Smooth muscle cell (in vitro differentiated cells): Measurements from ENCODE around the gene CCDC167. TPM values are rescaled to one million over a fixed set of nuclear protein-coding genes. Genes with fewer than 3 reads are reported as not detected.

Source experiments
- DNase-seq: peaks from one replicate; lab custom pipeline; 2025; ENCODE audit not compliant: unreplicated experiment; lab: John Stamatoyannopoulos, UW
- H2AFZ ChIP-seq: fragments of 200-600 bp; sonication (generic); 2 replicates; pipeline ENCODE4 v1.6.0; 2016; ENCODE audit warnings: antibody characterized with exemption, low read depth, mild to moderate bottlenecking
- H3F3A ChIP-seq: fragments of 200-600 bp; sonication (generic); 2 replicates; pipeline ENCODE4 v1.6.0; 2017; ENCODE audit warnings: antibody characterized with exemption, low read depth
- H3K27ac ChIP-seq: fragments of 200-600 bp; sonication (generic); 2 replicates; pipeline ENCODE4 v1.5.1; 2016; ENCODE audit warnings: low read depth, mild to moderate bottlenecking
- H3K27me3 ChIP-seq: fragments of 200-600 bp; sonication (generic); 2 replicates; pipeline ENCODE4 v1.6.1; 2016; ENCODE audit warnings: low read depth, mild to moderate bottlenecking
- H3K36me3 ChIP-seq: fragments of 200-600 bp; sonication (generic); 2 replicates; pipeline ENCODE4 v1.5.1; 2016; ENCODE audit warnings: low read depth
- H3K4me1 ChIP-seq: fragments of 200-600 bp; sonication (generic); 2 replicates; pipeline ENCODE4 v1.5.1; 2016; ENCODE audit warnings: low read depth
- H3K4me2 ChIP-seq: fragments of 200-600 bp; sonication (generic); 2 replicates; pipeline ENCODE4 v1.6.0; 2016; ENCODE audit warnings: mild to moderate bottlenecking
- H3K4me3 ChIP-seq: fragments of 200-600 bp; sonication (generic); 2 replicates; pipeline ENCODE4 v1.5.1; 2016; ENCODE audit warnings: mild to moderate bottlenecking
- H3K79me2 ChIP-seq: fragments of 200-600 bp; sonication (generic); 2 replicates; pipeline ENCODE4 v1.6.0; 2016; ENCODE audit warnings: low read depth, mild to moderate bottlenecking
- H3K9ac ChIP-seq: fragments of 200-600 bp; sonication (generic); 2 replicates; pipeline ENCODE4 v1.6.0; 2016; ENCODE audit warnings: low read depth
- H3K9me3 ChIP-seq: fragments of 200-600 bp; sonication (generic); replicated peaks from 2 replicates; pipeline ENCODE4 v1.5.1; 2016; ENCODE audit warnings: low read depth
- H4K20me1 ChIP-seq: fragments of 200-600 bp; sonication (generic); 2 replicates; pipeline ENCODE4 v1.6.0; 2016; ENCODE audit warnings: low read depth
- CTCF ChIP-seq: fragments of 200-600 bp; sonication (generic); IDR thresholded peaks from 2 replicates; pipeline ENCODE4 v1.5.1; 2017; ENCODE audit warnings: borderline replicate concordance, mild to moderate bottlenecking, antibody characterized with exemption; ENCODE audit not compliant: insufficient read depth, poor library complexity, severe bottlenecking
- WGBS: methylation state at CpG from one replicate; pipeline ENCODE4 v1.1.7; 2016; ENCODE audit warnings: low lambda C conversion rate; 5-methylcytosine and 5-hydroxymethylcytosine counted together
- polyA plus RNA-seq: library from polyadenylated mRNA; unstranded; fragments of >200 nt; fragmentation: Nextera tagmentation; extraction: Ambion mirVana; gene quantifications from 2 replicates; pipeline ENCODE4 v1.2.1, GENCODE V29; 2016
- total RNA-seq: library from RNA; depleted of rRNA; stranded (reverse); fragments of >200 nt; gene quantifications from 2 replicates; pipeline ENCODE4 v1.2.3, GENCODE V29; 2014

CCDC167 gene
- total and polyA plus RNA-seq, 2 experiments from 2014 or later: 81.0 to 114 TPM

- Histone ChIP-seq H3K27ac (no peak overlapping the region), H3K4me3 (no peak overlapping the region), H3K9me3 (no peaks in the 10 kb centered on the region), H2AFZ (no peak overlapping the region), H3K36me3 (no peaks in the 10 kb centered on the region), H4K20me1 (no peaks in the 10 kb centered on the region), H3K79me2 (no peaks in the 10 kb centered on the region), H3K4me2 (no peak overlapping the region), H3K9ac (no peak overlapping the region), H3K4me1 (peaks cover 13% of the 10 kb centered on the region), H3F3A (no peaks in the 10 kb centered on the region), H3K27me3 (peaks cover 56% of the 10 kb centered on the region)
- TF ChIP-seq CTCF: no peak
- 82% methylated on average over 5 of the region's 5 CpGs for WGBS
- DNase-seq: no peak
Observed at GRCh38 chr6:37511201-37511600, 11.5 kb upstream of the CCDC167 start.

- H2AFZ ChIP-seq: no peak overlapping the region
- no peak overlapping the region for H3K9ac ChIP-seq
- H3K79me2 ChIP-seq: no peaks in the 10 kb centered on the region
- H3K4me1 ChIP-seq: no peaks in the 10 kb centered on the region
- H3K27ac ChIP-seq: no peak overlapping the region
- H3K9me3 ChIP-seq: no peaks in the 10 kb centered on the region
- 82% methylated on average over 3 of the region's 4 CpGs for WGBS
- peaks cover 30% of the 10 kb centered on the region for H3K27me3 ChIP-seq
- no peak for TF ChIP-seq CTCF
- H3F3A ChIP-seq: no peaks in the 10 kb centered on the region
- no peak for DNase-seq
- no peak overlapping the region for H3K4me2 ChIP-seq
- no peaks in the 10 kb centered on the region for H4K20me1 ChIP-seq
- H3K36me3 ChIP-seq: no peaks in the 10 kb centered on the region
- no peak overlapping the region for H3K4me3 ChIP-seq
Observed at GRCh38 chr6:37507690-37508421, 8.2 kb upstream of the CCDC167 start.

GRCh38 chr6:37507077-37507476 is 7.4 kb upstream of the CCDC167 start:
- H3K79me2 ChIP-seq: no peaks in the 10 kb centered on the region
- DNase-seq: no peak
- TF ChIP-seq CTCF: no peak
- 85% methylated on average over 5 of the region's 5 CpGs for WGBS
- no peaks in the 10 kb centered on the region for H4K20me1 ChIP-seq
- H2AFZ ChIP-seq: no peak overlapping the region
- no peaks in the 10 kb centered on the region for H3K36me3 ChIP-seq
- H3K9ac ChIP-seq: no peak overlapping the region
- H3K4me2 ChIP-seq: no peak overlapping the region
- no peaks in the 10 kb centered on the region for H3F3A ChIP-seq
- peaks cover 22% of the 10 kb centered on the region for H3K27me3 ChIP-seq
- no peaks in the 10 kb centered on the region for H3K4me1 ChIP-seq
- H3K27ac ChIP-seq: no peak overlapping the region
- no peak overlapping the region for H3K4me3 ChIP-seq
- no peaks in the 10 kb centered on the region for H3K9me3 ChIP-seq

GRCh38 chr6:37506479-37506878 is 6.8 kb upstream of the CCDC167 start:
- H3K9ac ChIP-seq: no peak overlapping the region
- no peak for DNase-seq
- peaks cover 16% of the 10 kb centered on the region for H3K27me3 ChIP-seq
- H3K79me2 ChIP-seq: no peaks in the 10 kb centered on the region
- H3K4me1 ChIP-seq: no peaks in the 10 kb centered on the region
- H3K27ac ChIP-seq: no peak overlapping the region
- H4K20me1 ChIP-seq: no peaks in the 10 kb centered on the region
- no peaks in the 10 kb centered on the region for H3K36me3 ChIP-seq
- H2AFZ ChIP-seq: no peak overlapping the region
- H3K9me3 ChIP-seq: no peaks in the 10 kb centered on the region
- H3K4me2 ChIP-seq: no peak overlapping the region
- 95% methylated on average over 4 of the region's 4 CpGs for WGBS
- no peak for TF ChIP-seq CTCF
- no peaks in the 10 kb centered on the region for H3F3A ChIP-seq
- H3K4me3 ChIP-seq: no peak overlapping the region
